Neutrophil (primary cell): Measurements from ENCODE around the gene FABP1.

ENCODE experiments used
- H3K27ac ChIP-seq: fragments of 200-600 bp; sonication (generic); 2 replicates; pipeline ENCODE4 v1.5.1; 2016; ENCODE audit warnings: mild to moderate bottlenecking, moderate library complexity
- H3K27me3 ChIP-seq: fragments of 200-600 bp; sonication (generic); 2 replicates; pipeline ENCODE4 v1.6.0; 2016; ENCODE audit warnings: mild to moderate bottlenecking
- H3K36me3 ChIP-seq: fragments of 200-600 bp; sonication (generic); 2 replicates; pipeline ENCODE4 v1.5.1; 2017
- H3K4me1 ChIP-seq, 2 experiments: fragments of 200-600 bp in 1 of 2; sonication (generic) in 1 of 2; 1 replicate in 1 of 2; 2 replicates in 1 of 2; pipeline versions ENCODE4 v1.5.1 to v1.6.1; 2013 to 2016; ENCODE audit warnings: low read depth in 1 of 2, low read length in 1 of 2, mild to moderate bottlenecking in 1 of 2, moderate library complexity in 1 of 2; ENCODE audit not compliant: control insufficient read depth in 1 of 2, insufficient read depth in 1 of 2
- H3K4me3 ChIP-seq, 2 experiments: fragments of 200-600 bp in 1 of 2; sonication (generic) in 1 of 2; 1 replicate in 1 of 2; 2 replicates in 1 of 2; pipeline ENCODE4 v1.5.1; 2013 to 2016; ENCODE audit warnings: low read depth in 1 of 2, low read length in 1 of 2, mild to moderate bottlenecking in 1 of 2, moderate library complexity in 1 of 2
- H3K9me3 ChIP-seq: fragments of 200-600 bp; sonication (generic); 2 replicates; pipeline ENCODE4 v1.5.1; 2016
- CTCF ChIP-seq: fragments of 200-600 bp; sonication (generic); IDR thresholded peaks from 2 replicates; pipeline ENCODE4 v1.5.1; 2016; ENCODE audit warnings: antibody characterized with exemption

FABP1 gene

DNA sequence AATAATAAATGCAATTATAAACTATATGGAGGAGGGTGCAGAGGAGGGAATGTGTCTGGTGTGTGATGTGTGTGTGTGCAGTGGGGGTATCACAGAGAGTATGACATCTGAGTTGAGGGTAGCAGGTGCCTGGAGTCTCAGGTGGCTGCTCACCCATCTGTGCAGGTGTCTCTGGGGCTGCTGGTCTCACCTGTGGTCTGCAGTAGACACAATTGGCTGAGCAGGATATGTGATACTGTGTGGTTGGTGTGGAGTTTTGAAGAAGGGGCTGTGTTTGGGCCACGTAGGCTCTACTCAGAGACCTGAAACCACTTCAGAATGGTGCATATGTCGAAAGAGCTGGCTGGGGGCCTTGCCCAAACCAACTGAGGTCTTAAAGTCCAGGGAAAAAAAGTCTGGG is 17.0 kb downstream of the FABP1 start:
- TF ChIP-seq CTCF = no peak
- no peaks in the 10 kb centered on the region for H3K9me3 ChIP-seq
- no peaks in the 10 kb centered on the region for H3K36me3 ChIP-seq
- no peak overlapping the region for H3K27ac ChIP-seq
- no peaks in the 10 kb centered on the region for H3K4me1 ChIP-seq
- H3K4me3 ChIP-seq = no peak overlapping the region
- no peaks in the 10 kb centered on the region for H3K27me3 ChIP-seq

GRCh38 chr2:88108796-88109195 is 19.1 kb downstream of the FABP1 start:
- Histone ChIP-seq H3K4me3 (no peak overlapping the region), H3K27ac (no peak overlapping the region), H3K9me3 (no peaks in the 10 kb centered on the region), H3K4me1 (no peaks in the 10 kb centered on the region), H3K27me3 (no peaks in the 10 kb centered on the region), H3K36me3 (no peaks in the 10 kb centered on the region)
- no peak for TF ChIP-seq CTCF

DNA sequence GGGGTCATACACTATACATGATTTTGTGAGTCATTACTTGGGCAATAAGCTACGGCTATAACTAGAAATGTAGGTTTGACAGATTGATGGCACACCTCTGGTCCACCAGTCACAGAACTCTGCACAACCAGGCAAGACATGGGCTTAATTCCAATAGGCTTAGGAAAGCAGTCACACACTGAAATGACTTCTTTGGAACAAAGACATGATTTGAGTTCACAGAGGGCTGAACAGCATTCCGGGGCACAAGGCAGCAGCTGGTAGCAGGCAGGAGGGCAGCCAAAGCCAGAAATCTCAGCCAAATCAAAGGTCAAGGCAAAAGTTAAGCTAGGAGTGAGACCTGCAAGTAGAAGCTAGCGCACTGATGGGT is 27.4 kb downstream of the FABP1 start:
- no peak for TF ChIP-seq CTCF
- no peak overlapping the region for H3K4me3 ChIP-seq
- H3K4me1 ChIP-seq = no peaks in the 10 kb centered on the region
- H3K9me3 ChIP-seq = no peaks in the 10 kb centered on the region
- no peak overlapping the region for H3K27ac ChIP-seq
- H3K27me3 ChIP-seq = no peaks in the 10 kb centered on the region
- no peaks in the 10 kb centered on the region for H3K36me3 ChIP-seq

GRCh38 chr2:88099798-88100488 is 27.9 kb downstream of the FABP1 start:
- no peaks in the 10 kb centered on the region for H3K4me1 ChIP-seq
- no peaks in the 10 kb centered on the region for H3K9me3 ChIP-seq
- H3K27ac ChIP-seq = no peak overlapping the region
- H3K4me3 ChIP-seq = no peak overlapping the region
- no peaks in the 10 kb centered on the region for H3K27me3 ChIP-seq
- no peak for TF ChIP-seq CTCF
- no peaks in the 10 kb centered on the region for H3K36me3 ChIP-seq

DNA sequence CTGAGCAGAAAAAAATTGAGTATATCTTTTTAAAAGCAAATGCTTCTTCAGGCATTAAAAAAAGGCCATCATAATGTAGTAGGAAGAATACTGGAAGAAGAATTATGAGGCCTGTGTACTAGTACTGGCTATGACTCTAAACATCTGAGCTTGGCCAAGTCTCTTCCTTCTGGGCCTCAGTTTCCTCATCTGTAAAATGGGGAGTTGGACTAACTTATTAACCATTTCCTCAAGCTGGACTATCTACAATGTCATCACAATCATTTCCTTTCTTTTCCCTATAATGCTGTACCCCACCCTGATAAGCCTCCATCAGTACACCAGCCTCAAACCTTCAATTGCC is 29.3 kb downstream of the FABP1 start:
- Histone ChIP-seq H3K9me3 (no peaks in the 10 kb centered on the region), H3K4me3 (no peak overlapping the region)
- TF ChIP-seq CTCF = no peak

More for the DNA sequence above, 29.3 kb downstream of the FABP1 start:
- Histone ChIP-seq H3K27ac (no peak overlapping the region), H3K4me1 (no peaks in the 10 kb centered on the region), H3K27me3 (no peaks in the 10 kb centered on the region), H3K36me3 (no peaks in the 10 kb centered on the region)
